ENCODE data around the gene RASA1. TPM values are rescaled to one million over a fixed set of nuclear protein-coding genes. Genes with fewer than 3 reads are reported as not detected.

RASA1 gene
- total RNA-seq, 2 experiments from 2014 or later = 17.6 to 19.3 TPM

- Mint-ChIP-seq H3K9me3 (peaks cover 11% of the 10 kb centered on the region), H3K27ac (no peak overlapping the region), H3K27me3 (no peaks in the 10 kb centered on the region), H3K36me3 (ENCODE audit: low read depth) (peaks cover 38% of the 10 kb centered on the region), H3K4me3 (no peak overlapping the region), H3K4me1 (ENCODE audit: low read depth) (peaks cover 39% of the 10 kb centered on the region)
- ChIA-PET CTCF (interaction anchor here (1.5 kb wide), 1 partner anchor 92 kb away, joined by 6 read pairs; no protein-coding TSS in a partner anchor), POLR2A (no interaction called here)
- ATAC-seq = no peak
- TF ChIP-seq CTCF (IDR thresholded peaks at IDR 0.05) = no peak
- DNase-seq = no peak
- intact Hi-C loops (cut with micrococcal nuclease) = no loop called here
Observed at GRCh38 chr5:87307796-87308423, 40.2 kb downstream of the RASA1 start.

- no peak for TF ChIP-seq CTCF (IDR thresholded peaks at IDR 0.05)
- ATAC-seq (no peak), DNase-seq (no peak)
- CTCF ChIA-PET = interaction anchor here (1.3 kb wide), 1 partner anchor 21 kb away, joined by 3 read pairs; no protein-coding TSS in a partner anchor
- Mint-ChIP-seq H3K9me3 (no peaks in the 10 kb centered on the region), H3K36me3 (ENCODE audit: low read depth) (peaks cover 11% of the 10 kb centered on the region), H3K4me1 (ENCODE audit: low read depth) (peaks cover 43% of the 10 kb centered on the region), H3K27ac (no peak overlapping the region), H3K4me3 (no peak overlapping the region), H3K27me3 (no peaks in the 10 kb centered on the region)
- intact Hi-C loops (cut with micrococcal nuclease) = no loop called here
- POLR2A ChIA-PET = no interaction called here
Observed at GRCh38 chr5:87311405-87312279, 44.0 kb downstream of the RASA1 start.

- H3K4me1 Mint-ChIP-seq (ENCODE audit: low read depth) = peaks cover 38% of the 10 kb centered on the region
- no peaks in the 10 kb centered on the region for H3K27me3 Mint-ChIP-seq
- ATAC-seq (no peak), DNase-seq (no peak)
- H3K4me3 Mint-ChIP-seq = no peak overlapping the region
- peaks cover 16% of the 10 kb centered on the region for H3K36me3 Mint-ChIP-seq (ENCODE audit: low read depth)
- CTCF ChIA-PET = interaction anchor here (1.3 kb wide), 1 partner anchor 87 kb away, joined by 3 read pairs; no protein-coding TSS in a partner anchor
- H3K27ac Mint-ChIP-seq = no peak overlapping the region
- no peak for TF ChIP-seq CTCF (IDR thresholded peaks at IDR 0.05)
- peaks cover 3% of the 10 kb centered on the region for H3K9me3 Mint-ChIP-seq
- POLR2A ChIA-PET = interaction anchor here (0.6 to 1.2 kb wide), 2 partner anchors 16 to 117 kb away, joined by 3 read pairs; no protein-coding TSS in a partner anchor
- intact Hi-C loops (cut with micrococcal nuclease) = no loop called here
Observed at GRCh38 chr5:87313216-87313615, 45.5 kb downstream of the RASA1 start.

GRCh38 chr5:87319469-87319868 is 51.8 kb downstream of the RASA1 start:
- DNase-seq = no peak
- ChIA-PET CTCF (no interaction called here), POLR2A (no interaction called here)
- Mint-ChIP-seq H3K9me3 (peaks cover 14% of the 10 kb centered on the region), H3K27ac (no peak overlapping the region), H3K36me3 (ENCODE audit: low read depth) (peaks cover 32% of the 10 kb centered on the region), H3K4me1 (ENCODE audit: low read depth) (peaks cover 32% of the 10 kb centered on the region), H3K27me3 (no peaks in the 10 kb centered on the region), H3K4me3 (no peak overlapping the region)
- no peak for TF ChIP-seq CTCF (IDR thresholded peaks at IDR 0.05)
- intact Hi-C loops (cut with micrococcal nuclease) = no loop called here
- ATAC-seq = no peak

GRCh38 chr5:87321605-87322004 is 53.9 kb downstream of the RASA1 start:
- Mint-ChIP-seq H3K4me1 (ENCODE audit: low read depth) (peaks cover 40% of the 10 kb centered on the region), H3K9me3 (peaks cover 14% of the 10 kb centered on the region), H3K27me3 (no peaks in the 10 kb centered on the region), H3K27ac (no peak overlapping the region), H3K4me3 (no peak overlapping the region), H3K36me3 (ENCODE audit: low read depth) (peaks cover 39% of the 10 kb centered on the region)
- DNase-seq (no peak), ATAC-seq (no peak)
- POLR2A ChIA-PET = no interaction called here
- intact Hi-C loops (cut with micrococcal nuclease) = no loop called here
- CTCF ChIA-PET = interaction anchor here (2.0 kb wide), 1 partner anchor 9 kb away, joined by 6 read pairs; no protein-coding TSS in a partner anchor
- TF ChIP-seq CTCF (IDR thresholded peaks at IDR 0.05) = no peak

Measured in activated CD8-positive, alpha-beta T cell treated with anti-CD3 and anti-CD28 coated beads for 36 hours (primary cell).